Stimulated activated naive CD8-positive, alpha-beta T cell treated with anti-CD3 and anti-CD28 coated beads, Interleukin-15, Interleukin-2, amounts not matched to agents 100 ng/mL and 50 ng/mL, for 24 hours (primary cell): ENCODE data around the gene SCFD2.
A peak's percentile ranks its signal among the peaks of the same experiment; 100 is the strongest.

ENCODE experiments used
- H3K27ac Mint-ChIP-seq: one replicate; pipeline ENCODE4 v1.8.0; 2021; ENCODE audit warnings: mild to moderate bottlenecking, mixed read lengths
- H3K27me3 Mint-ChIP-seq: one replicate; pipeline ENCODE4 v1.8.0; 2021; ENCODE audit warnings: mixed read lengths
- H3K36me3 Mint-ChIP-seq: one replicate; pipeline ENCODE4 v1.8.0; 2021; ENCODE audit warnings: low read depth, mixed read lengths
- H3K4me1 Mint-ChIP-seq: one replicate; pipeline ENCODE4 v1.8.0; 2021; ENCODE audit warnings: low read depth, mixed read lengths
- H3K4me3 Mint-ChIP-seq: one replicate; pipeline ENCODE4 v1.8.0; 2021; ENCODE audit warnings: mild to moderate bottlenecking, mixed read lengths
- H3K9me3 Mint-ChIP-seq: one replicate; pipeline ENCODE4 v1.8.0; 2021; ENCODE audit warnings: mixed read lengths

Gene SCFD2

DNA sequence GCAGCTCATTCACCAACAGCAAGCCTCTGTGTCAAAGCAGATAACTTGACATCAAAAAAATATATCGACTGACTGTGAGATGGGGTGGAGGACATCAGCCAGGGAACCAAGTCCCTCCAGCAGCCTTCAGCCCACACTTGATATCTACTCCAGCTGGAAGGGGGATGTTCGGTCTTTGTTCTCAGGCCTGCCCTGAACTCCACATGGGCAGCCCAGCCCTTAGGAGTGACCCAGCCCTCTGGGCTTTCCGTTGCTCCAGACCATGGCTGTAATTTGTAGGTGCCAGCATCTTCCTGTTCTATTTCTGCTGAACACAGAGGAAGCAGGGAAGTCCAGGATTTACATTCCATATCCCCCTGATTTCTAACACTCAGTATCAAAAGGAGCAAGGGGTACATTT is 486.4 kb downstream of the SCFD2 start:
- no peak overlapping the region for H3K4me3 Mint-ChIP-seq

DNA sequence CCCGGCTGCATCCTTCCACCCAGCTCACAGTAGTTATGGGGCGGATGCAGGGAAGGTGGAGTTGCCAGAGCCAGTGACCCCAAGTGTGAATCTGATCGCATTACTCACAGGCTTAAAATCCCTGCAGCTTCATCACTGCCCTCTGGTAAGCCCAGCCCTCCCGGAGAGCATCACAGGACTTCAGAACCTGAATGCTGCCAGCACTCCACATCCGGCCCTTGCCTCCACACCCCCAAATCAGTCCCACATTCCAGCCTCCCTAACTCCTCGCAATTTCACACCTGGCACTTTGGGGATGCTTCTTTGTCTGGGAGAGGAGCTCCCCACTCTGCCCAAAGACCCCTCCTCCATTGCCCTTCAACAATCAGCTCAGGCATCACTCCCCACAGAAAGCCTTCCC is 488.2 kb downstream of the SCFD2 start:
- Mint-ChIP-seq H3K36me3 (peaks cover 31% of the 10 kb centered on the region), H3K27me3 (no peaks in the 10 kb centered on the region), H3K4me1 (no peaks in the 10 kb centered on the region), H3K4me3 (no peak overlapping the region), H3K27ac (no peak overlapping the region), H3K9me3 (no peaks in the 10 kb centered on the region)

More for the DNA sequence above, 486.4 kb downstream of the SCFD2 start:
- Mint-ChIP-seq H3K36me3 (peaks cover 29% of the 10 kb centered on the region), H3K27ac (no peak overlapping the region), H3K9me3 (no peaks in the 10 kb centered on the region), H3K4me1 (no peaks in the 10 kb centered on the region), H3K27me3 (no peaks in the 10 kb centered on the region)

DNA sequence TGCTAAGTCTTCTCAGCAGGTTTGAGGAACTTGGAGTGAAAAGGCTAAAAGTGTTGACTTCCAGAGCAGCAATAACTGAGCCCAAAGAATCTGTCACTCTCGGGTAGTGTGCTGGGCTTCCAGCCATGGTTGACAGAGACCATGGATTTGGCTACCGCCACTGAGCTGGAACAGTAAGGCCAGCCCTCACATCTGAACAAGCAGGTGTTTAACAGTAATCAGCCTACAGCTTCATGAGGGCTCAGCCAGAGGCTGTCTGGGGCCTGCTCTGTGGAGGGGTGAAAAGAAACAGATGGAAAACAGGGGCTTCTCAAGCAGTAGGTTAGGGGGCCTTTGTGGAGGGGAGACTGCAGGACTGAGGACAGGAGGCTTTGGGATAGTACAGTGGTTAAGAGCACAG is 488.8 kb downstream of the SCFD2 start:
- H3K4me1 Mint-ChIP-seq: no peaks in the 10 kb centered on the region
- peaks cover 37% of the 10 kb centered on the region for H3K36me3 Mint-ChIP-seq
- H3K4me3 Mint-ChIP-seq: no peak overlapping the region
- H3K27me3 Mint-ChIP-seq: no peaks in the 10 kb centered on the region
- H3K27ac Mint-ChIP-seq: no peak overlapping the region
- H3K9me3 Mint-ChIP-seq: no peaks in the 10 kb centered on the region

DNA sequence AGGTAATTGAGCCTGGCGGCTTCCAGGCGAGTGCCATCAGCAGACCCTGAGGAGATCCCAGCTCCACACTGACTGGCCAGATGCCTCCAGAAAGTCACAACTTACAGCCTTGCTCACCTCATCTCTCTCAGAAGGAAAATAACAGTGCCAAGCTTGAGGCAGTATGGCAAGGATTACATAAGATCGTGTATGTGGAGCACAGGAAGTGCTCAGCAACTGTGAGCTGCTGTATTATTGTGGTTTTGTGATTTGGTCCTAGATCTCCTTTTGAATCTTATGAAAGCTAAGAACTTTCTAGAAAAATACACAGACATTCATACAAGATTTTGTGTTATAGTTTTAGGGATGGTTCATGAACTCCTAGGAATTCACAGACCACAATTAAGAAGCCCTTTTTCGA is 489.8 kb downstream of the SCFD2 start:
- no peaks in the 10 kb centered on the region for H3K27me3 Mint-ChIP-seq
- H3K9me3 Mint-ChIP-seq: no peaks in the 10 kb centered on the region
- H3K4me1 Mint-ChIP-seq: no peaks in the 10 kb centered on the region
- no peak overlapping the region for H3K4me3 Mint-ChIP-seq
- H3K27ac Mint-ChIP-seq: no peak overlapping the region
- peaks cover 33% of the 10 kb centered on the region for H3K36me3 Mint-ChIP-seq

GRCh38 chr4:52874948-52875347 is 490.9 kb downstream of the SCFD2 start:
- Mint-ChIP-seq H3K36me3 (peaks cover 36% of the 10 kb centered on the region), H3K27me3 (no peaks in the 10 kb centered on the region)

DNA sequence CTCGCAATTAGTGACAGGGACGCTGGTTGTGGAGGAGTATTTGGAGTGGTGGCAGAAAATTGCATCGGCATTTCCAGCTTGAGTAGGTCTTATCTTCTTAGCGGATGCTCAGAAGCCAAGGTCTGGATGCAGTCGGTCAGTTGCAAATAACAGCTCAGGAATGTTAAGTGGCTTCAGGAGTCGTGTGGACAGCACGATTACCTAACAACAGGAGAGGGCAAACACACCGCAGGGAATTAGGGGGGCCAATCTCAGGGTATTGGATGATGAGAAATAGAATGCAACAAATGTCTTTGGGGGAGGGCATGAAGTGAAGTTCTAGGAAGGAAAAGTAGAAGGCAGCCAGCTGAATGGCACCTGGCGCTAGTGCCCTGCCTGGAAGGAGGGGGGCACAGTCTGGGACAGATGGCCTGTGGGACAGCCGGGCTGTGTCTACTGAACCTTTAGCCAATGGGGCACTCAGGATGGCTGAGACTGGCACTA is 492.0 kb downstream of the SCFD2 start:
- Mint-ChIP-seq H3K9me3 (no peaks in the 10 kb centered on the region), H3K27ac (no peak overlapping the region), H3K4me1 (no peaks in the 10 kb centered on the region), H3K4me3 (no peak overlapping the region), H3K36me3 (peaks cover 36% of the 10 kb centered on the region), H3K27me3 (no peaks in the 10 kb centered on the region)

More at GRCh38 chr4:52874948-52875347, 490.9 kb downstream of the SCFD2 start:
- Mint-ChIP-seq H3K9me3 (no peaks in the 10 kb centered on the region), H3K4me3 (no peak overlapping the region), H3K4me1 (no peaks in the 10 kb centered on the region), H3K27ac (no peak overlapping the region)

- Mint-ChIP-seq H3K27ac (no peak overlapping the region), H3K9me3 (no peaks in the 10 kb centered on the region), H3K4me3 (no peak overlapping the region), H3K27me3 (no peaks in the 10 kb centered on the region), H3K4me1 (no peaks in the 10 kb centered on the region), H3K36me3 (peaks cover 33% of the 10 kb centered on the region)
These were observed 492.7 kb downstream of the SCFD2 start for GRCh38 chr4:52873191-52873590.

GRCh38 chr4:52870225-52870624 is 495.6 kb downstream of the SCFD2 start:
- no peaks in the 10 kb centered on the region for H3K9me3 Mint-ChIP-seq
- no peaks in the 10 kb centered on the region for H3K4me1 Mint-ChIP-seq
- H3K36me3 Mint-ChIP-seq: peaks cover 29% of the 10 kb centered on the region
- no peak overlapping the region for H3K27ac Mint-ChIP-seq
- H3K4me3 Mint-ChIP-seq: no peak overlapping the region
- no peaks in the 10 kb centered on the region for H3K27me3 Mint-ChIP-seq

GRCh38 chr4:52869656-52870055 is 496.2 kb downstream of the SCFD2 start:
- Mint-ChIP-seq H3K4me3 (no peak overlapping the region), H3K27ac (no peak overlapping the region), H3K36me3 (peaks cover 29% of the 10 kb centered on the region), H3K4me1 (no peaks in the 10 kb centered on the region), H3K9me3 (no peaks in the 10 kb centered on the region), H3K27me3 (peaks cover 4% of the 10 kb centered on the region)

DNA sequence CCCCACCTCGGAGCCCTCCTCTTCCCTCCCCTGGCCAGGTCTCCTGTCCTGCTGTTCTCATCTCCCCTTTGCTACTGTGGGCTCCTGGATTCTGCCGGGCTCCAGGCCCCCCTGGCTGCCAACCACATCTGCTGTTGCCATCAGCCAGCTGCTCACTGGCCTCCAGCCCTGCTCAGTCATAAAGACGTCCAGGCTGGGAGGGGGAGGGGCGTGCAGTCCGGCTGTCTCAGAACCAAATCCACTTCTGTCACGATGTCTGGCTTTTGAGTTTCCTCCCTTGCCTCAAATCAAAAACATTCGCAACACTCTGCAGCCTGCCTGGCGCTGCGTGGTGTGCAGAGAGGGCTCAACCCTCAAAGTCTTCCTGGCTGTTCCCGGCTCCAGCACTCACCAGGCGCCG is 496.7 kb downstream of the SCFD2 start:
- Mint-ChIP-seq H3K27ac (no peak overlapping the region), H3K4me1 (no peaks in the 10 kb centered on the region), H3K4me3 (no peak overlapping the region), H3K9me3 (no peaks in the 10 kb centered on the region), H3K36me3 (peaks cover 29% of the 10 kb centered on the region), H3K27me3 (peaks cover 9% of the 10 kb centered on the region)

- H3K27me3 Mint-ChIP-seq: peaks cover 15% of the 10 kb centered on the region
- H3K4me3 Mint-ChIP-seq: no peak overlapping the region
- no peaks in the 10 kb centered on the region for H3K9me3 Mint-ChIP-seq
- peaks cover 21% of the 10 kb centered on the region for H3K36me3 Mint-ChIP-seq
- H3K4me1 Mint-ChIP-seq: no peaks in the 10 kb centered on the region
- no peak overlapping the region for H3K27ac Mint-ChIP-seq
These were observed 497.7 kb downstream of the SCFD2 start for GRCh38 chr4:52868133-52868532.

- H3K27ac Mint-ChIP-seq: no peak overlapping the region
- H3K4me3 Mint-ChIP-seq: no peak overlapping the region
- peaks cover 11% of the 10 kb centered on the region for H3K36me3 Mint-ChIP-seq
- H3K9me3 Mint-ChIP-seq: no peaks in the 10 kb centered on the region
- no peaks in the 10 kb centered on the region for H3K4me1 Mint-ChIP-seq
- H3K27me3 Mint-ChIP-seq: peaks cover 19% of the 10 kb centered on the region
These were observed 498.7 kb downstream of the SCFD2 start for GRCh38 chr4:52867163-52867562.

- H3K4me1 Mint-ChIP-seq: peaks cover under 1% of the 10 kb centered on the region
- peaks cover 10% of the 10 kb centered on the region for H3K36me3 Mint-ChIP-seq
- H3K27me3 Mint-ChIP-seq: peaks cover 19% of the 10 kb centered on the region
- H3K4me3 Mint-ChIP-seq: no peak overlapping the region
- H3K27ac Mint-ChIP-seq: no peak overlapping the region
- H3K9me3 Mint-ChIP-seq: no peaks in the 10 kb centered on the region
These were observed 499.1 kb downstream of the SCFD2 start for GRCh38 chr4:52866734-52867133.

DNA sequence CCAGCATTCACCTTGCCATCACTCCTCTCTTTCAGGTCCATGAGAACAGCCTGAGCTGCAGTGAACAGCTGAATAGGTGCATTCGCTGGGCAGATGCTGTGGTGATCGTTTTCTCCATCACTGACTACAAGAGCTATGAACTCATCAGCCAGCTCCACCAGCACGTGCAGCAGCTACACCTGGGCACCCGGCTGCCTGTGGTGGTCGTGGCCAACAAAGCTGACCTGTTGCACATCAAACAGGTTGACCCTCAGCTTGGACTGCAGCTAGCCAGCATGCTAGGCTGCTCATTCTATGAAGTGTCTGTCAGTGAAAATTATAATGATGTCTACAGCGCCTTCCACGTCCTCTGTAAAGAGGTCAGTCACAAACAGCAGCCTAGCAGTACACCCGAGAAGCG is 500.6 kb downstream of the SCFD2 start:
- Mint-ChIP-seq H3K4me1 (peaks cover 6% of the 10 kb centered on the region), H3K9me3 (no peaks in the 10 kb centered on the region), H3K4me3 (no peak overlapping the region), H3K27ac (no peak overlapping the region), H3K27me3 (peaks cover 33% of the 10 kb centered on the region), H3K36me3 (no peaks in the 10 kb centered on the region)

- peaks cover 6% of the 10 kb centered on the region for H3K4me1 Mint-ChIP-seq
- no peaks in the 10 kb centered on the region for H3K9me3 Mint-ChIP-seq
- peaks cover 38% of the 10 kb centered on the region for H3K27me3 Mint-ChIP-seq
- H3K36me3 Mint-ChIP-seq: no peaks in the 10 kb centered on the region
- no peak overlapping the region for H3K27ac Mint-ChIP-seq
- no peak overlapping the region for H3K4me3 Mint-ChIP-seq
These were observed 501.1 kb downstream of the SCFD2 start for GRCh38 chr4:52864793-52865192.

DNA sequence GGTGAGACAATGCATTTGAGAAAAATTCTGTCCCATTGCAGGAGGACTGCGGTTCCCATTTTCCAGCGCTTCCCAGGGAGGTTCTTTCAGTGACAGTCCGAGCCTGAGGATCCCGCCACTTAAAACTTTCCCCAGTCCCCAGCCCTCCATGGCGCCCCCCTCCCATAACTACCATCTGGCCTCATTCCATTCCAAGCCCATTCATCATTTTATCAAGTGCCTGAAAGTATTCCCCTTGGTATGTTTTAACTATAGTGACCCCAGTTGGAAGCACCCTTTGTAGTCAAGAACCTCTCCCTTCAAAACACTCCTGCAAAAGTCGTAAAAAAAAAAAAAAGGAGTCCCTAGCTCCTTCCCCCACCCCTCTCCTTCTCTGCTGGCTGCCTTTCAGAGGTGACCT is 502.5 kb downstream of the SCFD2 start:
- no peak overlapping the region for H3K27ac Mint-ChIP-seq
- H3K27me3 Mint-ChIP-seq: peaks cover 48% of the 10 kb centered on the region
- peaks cover 6% of the 10 kb centered on the region for H3K4me1 Mint-ChIP-seq
- H3K4me3 Mint-ChIP-seq: peak overlapping the region; percentile 78
- H3K9me3 Mint-ChIP-seq: peaks cover under 1% of the 10 kb centered on the region
- H3K36me3 Mint-ChIP-seq: no peaks in the 10 kb centered on the region
